Activated B cell treated with CpG ODN at 0.5 μM for 24 hours (primary cell): ENCODE measurements around the gene PXT1. TPM values are rescaled to one million over a fixed set of nuclear protein-coding genes. Genes with fewer than 3 reads are reported as not detected.

Experiments
- ATAC-seq: fragments of 200-7000 bp; cut with Tn5 transposase; one replicate; pipeline ENCODE4 v1.10.0; 2021; ENCODE audit warnings: low read depth, mild to moderate bottlenecking, moderate library complexity
- CTCF ChIA-PET: fragments of 350-600 bp; sonication (Branson Sonifier 250); formaldehyde crosslinking; loops from one replicate; lab custom pipeline; 2021; ENCODE audit warnings: antibody characterized with exemption; lab: Charles Lee
- POLR2A ChIA-PET: fragments of 350-600 bp; sonication (Branson Sonifier 250); formaldehyde crosslinking; loops from one replicate; lab custom pipeline; 2021; ENCODE audit warnings: antibody characterized with exemption; lab: Charles Lee
- DNase-seq: peaks from one replicate; pipeline ENCODE4 v3.0.0; 2022
- H3K27ac Mint-ChIP-seq: one replicate; pipeline ENCODE4 v1.8.0; 2020; ENCODE audit warnings: mixed read lengths
- H3K27me3 Mint-ChIP-seq: one replicate; pipeline ENCODE4 v1.8.0; 2021; ENCODE audit warnings: mixed read lengths
- H3K36me3 Mint-ChIP-seq: one replicate; pipeline ENCODE4 v1.8.0; 2021; ENCODE audit warnings: low read depth, mixed read lengths
- H3K4me1 Mint-ChIP-seq: one replicate; pipeline ENCODE4 v1.8.0; 2021; ENCODE audit warnings: mixed read lengths
- H3K4me3 Mint-ChIP-seq: one replicate; pipeline ENCODE4 v1.8.0; 2020; ENCODE audit warnings: mild to moderate bottlenecking, mixed read lengths
- H3K9me3 Mint-ChIP-seq: one replicate; pipeline ENCODE4 v1.8.0; 2020; ENCODE audit warnings: mixed read lengths
- intact Hi-C: fragments of 100-400 bp; cut with micrococcal nuclease; formaldehyde crosslinking; loops from one replicate; pipeline ENCODE4 v1.15.1; 2024
- total RNA-seq: library from RNA; stranded (reverse); gene quantifications from 2 replicates; pipeline ENCODE4 v1.2.3, GENCODE V29; 2022
- TF ChIP-seq, protein P1 (sequence below): fragments of 200-600 bp; IDR thresholded peaks from one replicate; pipeline ENCODE4 v1.8.0; 2022; ENCODE audit warnings: antibody characterized with exemption, mild to moderate bottlenecking

Gene PXT1
- total RNA-seq, 1 donor from 2014 or later, result 0.11 TPM

DNA sequence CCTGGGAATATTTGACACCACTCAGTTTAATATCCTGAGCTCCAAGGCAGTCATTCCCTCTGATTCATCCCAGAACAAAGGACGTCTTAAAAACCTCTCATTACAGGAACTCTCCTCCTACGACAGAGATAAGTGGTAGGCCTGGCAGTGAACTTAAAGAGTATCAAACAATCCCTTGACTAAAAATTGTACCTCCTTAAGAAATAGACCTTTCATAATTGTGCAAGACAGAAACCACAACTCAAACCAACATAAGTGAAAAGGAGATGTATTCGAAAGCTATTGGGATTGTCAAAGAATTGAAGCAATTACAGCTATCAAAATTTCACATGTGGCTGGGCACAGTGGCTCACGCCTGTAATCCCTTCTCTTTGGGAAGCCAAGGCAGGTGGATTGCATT lies 86.8 kb downstream of the PXT1 start:
- ChIA-PET CTCF (interaction anchor here (1.6 kb wide), 1 partner anchor 15 kb away, joined by 7 read pairs; no protein-coding TSS in a partner anchor), POLR2A (no interaction called here)
- DNase-seq (no peak), ATAC-seq (no peak)
- Mint-ChIP-seq H3K4me1 (peaks cover 20% of the 10 kb centered on the region), H3K4me3 (no peak overlapping the region), H3K9me3 (peaks cover 6% of the 10 kb centered on the region), H3K27ac (no peak overlapping the region), H3K27me3 (peaks cover 2% of the 10 kb centered on the region), H3K36me3 (no peaks in the 10 kb centered on the region)
- TF ChIP-seq, protein P1, sequence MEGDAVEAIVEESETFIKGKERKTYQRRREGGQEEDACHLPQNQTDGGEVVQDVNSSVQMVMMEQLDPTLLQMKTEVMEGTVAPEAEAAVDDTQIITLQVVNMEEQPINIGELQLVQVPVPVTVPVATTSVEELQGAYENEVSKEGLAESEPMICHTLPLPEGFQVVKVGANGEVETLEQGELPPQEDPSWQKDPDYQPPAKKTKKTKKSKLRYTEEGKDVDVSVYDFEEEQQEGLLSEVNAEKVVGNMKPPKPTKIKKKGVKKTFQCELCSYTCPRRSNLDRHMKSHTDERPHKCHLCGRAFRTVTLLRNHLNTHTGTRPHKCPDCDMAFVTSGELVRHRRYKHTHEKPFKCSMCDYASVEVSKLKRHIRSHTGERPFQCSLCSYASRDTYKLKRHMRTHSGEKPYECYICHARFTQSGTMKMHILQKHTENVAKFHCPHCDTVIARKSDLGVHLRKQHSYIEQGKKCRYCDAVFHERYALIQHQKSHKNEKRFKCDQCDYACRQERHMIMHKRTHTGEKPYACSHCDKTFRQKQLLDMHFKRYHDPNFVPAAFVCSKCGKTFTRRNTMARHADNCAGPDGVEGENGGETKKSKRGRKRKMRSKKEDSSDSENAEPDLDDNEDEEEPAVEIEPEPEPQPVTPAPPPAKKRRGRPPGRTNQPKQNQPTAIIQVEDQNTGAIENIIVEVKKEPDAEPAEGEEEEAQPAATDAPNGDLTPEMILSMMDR, result no peak
- intact Hi-C loops, result no loop called here

DNA sequence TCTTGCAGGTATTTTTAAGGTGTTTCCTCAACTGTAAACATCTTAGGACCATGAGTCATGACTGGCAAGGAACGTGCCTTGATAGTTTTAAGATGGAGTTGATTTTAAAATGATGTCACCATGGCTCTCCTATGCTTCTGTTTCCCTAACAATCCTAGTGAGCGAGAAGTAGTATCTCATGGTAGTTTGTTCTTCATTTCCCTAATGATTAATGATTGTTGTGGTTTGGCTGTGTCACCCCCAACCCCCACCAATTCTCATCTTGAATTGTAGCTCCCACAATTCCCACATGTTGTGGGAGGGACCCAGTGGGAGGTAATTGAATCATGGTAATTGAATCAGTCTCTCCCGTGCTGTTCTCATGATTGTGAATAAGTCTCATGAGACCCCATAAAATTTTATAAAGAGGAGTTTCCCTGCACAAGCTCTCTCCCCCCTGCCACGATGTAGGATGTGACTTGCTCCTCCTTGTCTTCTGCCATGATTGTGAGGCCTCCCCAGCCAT lies 89.2 kb downstream of the PXT1 start:
- H3K9me3 Mint-ChIP-seq, result peaks cover 6% of the 10 kb centered on the region
- TF ChIP-seq, protein P1, result no peak
- POLR2A ChIA-PET, result interaction anchor here (1.3 kb wide), 1 partner anchor 11 kb away, joined by 3 read pairs; no protein-coding TSS in a partner anchor
- ATAC-seq, result no peak
- H3K4me3 Mint-ChIP-seq, result no peak overlapping the region
- CTCF ChIA-PET, result interaction anchor here (0.7 to 1.0 kb wide), 2 partner anchors 12 to 16 kb away, joined by 3 read pairs; no protein-coding TSS in a partner anchor
- H3K27me3 Mint-ChIP-seq, result peaks cover 2% of the 10 kb centered on the region
- no peak for DNase-seq
- H3K36me3 Mint-ChIP-seq, result no peaks in the 10 kb centered on the region
- H3K4me1 Mint-ChIP-seq, result peaks cover 8% of the 10 kb centered on the region
- H3K27ac Mint-ChIP-seq, result no peak overlapping the region
- intact Hi-C loops, result no loop called here

DNA sequence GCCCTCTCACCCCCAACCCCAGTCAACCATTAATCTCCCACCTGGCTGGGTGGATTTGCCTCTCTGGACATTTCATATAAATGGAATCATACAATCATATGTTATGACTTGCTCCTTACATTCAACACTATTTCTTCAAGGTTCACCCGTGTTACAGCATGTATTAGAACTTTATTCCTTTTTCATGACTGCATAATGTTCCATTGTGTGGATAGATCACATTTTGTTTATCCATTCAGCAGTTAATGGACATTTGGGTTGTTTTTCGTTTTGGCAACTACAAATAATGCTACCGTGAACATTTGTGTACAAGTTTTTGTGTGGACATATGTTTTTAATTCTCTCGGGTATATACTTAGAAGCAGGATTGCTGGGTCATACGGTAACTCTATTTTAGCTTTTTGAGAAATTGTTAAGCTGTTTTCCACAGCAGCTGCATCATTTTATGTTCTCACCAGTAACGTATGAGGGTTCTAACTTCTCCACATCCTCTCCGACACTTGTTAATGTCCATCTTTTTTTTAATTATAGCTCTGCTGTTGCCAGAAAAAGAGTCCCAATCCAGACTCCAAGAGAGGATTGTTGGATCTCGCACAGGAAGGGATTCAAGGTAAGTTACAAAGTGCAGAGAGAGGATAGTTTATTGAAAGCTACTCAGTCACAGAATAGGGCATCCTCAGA lies 90.0 kb downstream of the PXT1 start:
- DNase-seq (no peak), ATAC-seq (no peak)
- CTCF ChIA-PET, result interaction anchor here (0.7 to 1.0 kb wide), 2 partner anchors 11 to 15 kb away, joined by 3 read pairs; no protein-coding TSS in a partner anchor
- no peaks in the 10 kb centered on the region for H3K36me3 Mint-ChIP-seq
- TF ChIP-seq, protein P1, result no peak
- H3K27ac Mint-ChIP-seq, result no peak overlapping the region
- no peak overlapping the region for H3K4me3 Mint-ChIP-seq
- intact Hi-C loops, result no loop called here
- no peaks in the 10 kb centered on the region for H3K4me1 Mint-ChIP-seq
- no peaks in the 10 kb centered on the region for H3K27me3 Mint-ChIP-seq
- POLR2A ChIA-PET, result no interaction called here
- H3K9me3 Mint-ChIP-seq, result peaks cover 6% of the 10 kb centered on the region

DNA sequence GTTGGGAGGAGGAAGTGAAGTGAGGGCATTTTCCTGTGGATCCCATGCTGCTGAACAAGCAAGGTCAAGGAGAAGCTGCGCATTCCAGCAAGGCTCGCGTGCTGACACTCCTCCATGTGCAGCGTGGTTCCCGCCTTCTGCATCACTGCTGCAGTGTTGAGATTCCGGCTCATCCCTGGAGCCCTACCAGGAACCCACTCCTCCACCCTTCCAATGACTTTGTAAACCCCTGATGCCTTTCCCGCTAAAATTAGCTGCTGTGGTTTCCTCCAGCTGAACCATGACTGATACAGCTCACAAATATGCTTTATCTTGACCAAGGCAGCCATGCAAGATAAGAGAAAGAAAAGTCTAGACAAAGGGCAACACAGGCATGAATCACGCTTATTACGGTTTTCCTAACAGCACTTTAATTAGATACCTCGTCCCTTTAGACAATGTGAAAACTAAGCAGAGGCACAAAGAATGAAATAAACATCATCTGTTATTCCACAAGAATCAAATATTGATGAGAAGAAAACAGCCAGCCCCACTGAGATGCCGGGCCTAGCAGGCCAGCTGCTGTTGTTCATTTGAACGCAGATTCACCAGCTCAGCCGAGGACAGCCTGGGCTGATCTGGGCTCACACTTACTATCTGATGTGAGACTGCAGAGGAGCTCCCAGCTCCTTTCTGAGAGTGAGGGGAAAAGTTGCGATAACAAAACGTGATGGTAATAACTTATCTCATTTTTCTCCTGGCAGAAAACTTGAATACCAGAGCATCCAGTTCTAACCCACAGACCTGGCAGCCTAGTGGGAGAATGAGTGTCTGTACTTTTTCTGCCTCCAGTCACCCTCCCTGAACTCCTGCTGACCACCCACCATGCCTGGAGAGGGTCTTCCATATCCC lies 91.7 kb downstream of the PXT1 start:
- H3K4me1 Mint-ChIP-seq, result no peaks in the 10 kb centered on the region
- peaks cover 6% of the 10 kb centered on the region for H3K9me3 Mint-ChIP-seq
- no peak overlapping the region for H3K27ac Mint-ChIP-seq
- TF ChIP-seq, protein P1, result no peak
- DNase-seq (no peak), ATAC-seq (no peak)
- no peak overlapping the region for H3K4me3 Mint-ChIP-seq
- CTCF ChIA-PET, result interaction anchor here (1.4 kb wide), 1 partner anchor 10 kb away, joined by 4 read pairs; no protein-coding TSS in a partner anchor
- H3K27me3 Mint-ChIP-seq, result no peaks in the 10 kb centered on the region
- H3K36me3 Mint-ChIP-seq, result no peaks in the 10 kb centered on the region
- POLR2A ChIA-PET, result no interaction called here
- intact Hi-C loops, result no loop called here

DNA sequence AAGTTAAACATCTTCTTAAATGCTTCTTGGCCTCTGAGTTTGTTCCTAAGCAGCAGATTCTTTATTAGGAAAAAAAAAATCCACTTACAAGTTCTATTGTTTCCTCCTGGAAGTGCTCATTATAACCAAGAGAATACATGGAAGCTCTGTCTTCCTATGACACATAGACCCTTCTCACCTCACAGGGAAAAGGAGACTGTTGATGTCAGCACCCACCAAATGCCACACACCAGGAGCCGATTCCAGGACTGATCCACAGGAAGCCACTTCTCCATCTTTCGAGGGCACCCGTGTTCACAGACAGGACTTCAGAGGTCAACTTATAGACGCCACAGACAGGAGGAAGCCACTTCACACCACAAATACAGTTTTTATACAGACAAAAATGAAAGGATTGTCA lies 92.6 kb downstream of the PXT1 start:
- ChIA-PET POLR2A (no interaction called here), CTCF (interaction anchor here (1.4 kb wide), 1 partner anchor 9 kb away, joined by 4 read pairs; no protein-coding TSS in a partner anchor)
- DNase-seq (no peak), ATAC-seq (no peak)
- Mint-ChIP-seq H3K4me3 (no peak overlapping the region), H3K4me1 (no peaks in the 10 kb centered on the region), H3K27ac (no peak overlapping the region), H3K27me3 (no peaks in the 10 kb centered on the region), H3K9me3 (peaks cover 6% of the 10 kb centered on the region), H3K36me3 (no peaks in the 10 kb centered on the region)
- intact Hi-C loops, result no loop called here
- TF ChIP-seq, protein P1, result no peak
